GM12892 (cell line): ENCODE measurements around the gene GRAP2.

Source experiments
- POLR2A ChIP-seq: IDR thresholded peaks from 2 replicates; pipeline ENCODE4 v1.6.1; 2011; ENCODE audit warnings: low read depth, low read length, control low read depth
- TAF1 ChIP-seq: IDR thresholded peaks from 2 replicates; pipeline ENCODE4 v1.6.1; 2011; ENCODE audit warnings: low read depth, mild to moderate bottlenecking, control low read depth, low read length, borderline replicate concordance

DNA sequence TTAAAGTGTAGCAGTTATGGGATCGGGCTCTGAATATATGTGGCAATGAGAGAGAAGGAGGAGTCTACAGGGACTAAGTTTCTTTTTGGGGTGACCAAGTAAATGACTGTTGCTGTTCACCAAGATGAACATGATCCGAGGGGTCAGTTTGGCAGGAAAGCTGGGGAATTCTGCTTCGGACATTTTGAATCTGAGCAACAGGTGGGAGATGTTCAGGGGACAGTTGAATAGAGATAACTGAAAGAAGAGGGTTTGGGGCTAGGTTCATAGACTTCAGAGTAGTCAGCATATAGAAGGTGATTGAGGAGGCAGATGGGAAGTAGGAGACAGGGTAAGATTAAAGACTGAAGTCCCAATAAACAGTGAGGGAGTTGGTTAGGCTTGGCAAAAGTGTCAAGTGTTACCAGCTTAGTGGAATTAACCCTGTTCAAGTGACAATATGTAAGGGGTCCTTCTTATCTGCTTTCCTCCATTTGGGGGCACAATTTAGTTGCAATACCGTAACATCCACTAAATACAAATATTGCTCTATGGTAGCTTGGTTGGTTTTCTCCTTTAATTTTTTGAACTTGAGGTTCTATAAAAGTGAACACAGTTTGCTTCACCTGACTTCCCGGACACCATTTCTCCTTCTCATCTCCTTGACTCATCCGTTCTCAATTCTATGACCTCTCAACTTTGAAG is 4.4 kb upstream of the GRAP2 start:
- TF ChIP-seq TAF1, result no peak
- no peak for TF ChIP-seq POLR2A
